Activated T-cell treated with anti-CD3 and anti-CD28 coated beads, Interleukin-2, amount 50 U/mL, for 72 hours (primary cell): ENCODE data around the gene SBNO2. TPM values are rescaled to one million over a fixed set of nuclear protein-coding genes. Genes with fewer than 3 reads are reported as not detected.

Experiments
- ATAC-seq, 2 donors: fragments of 150-1000 bp; cut with Tn5 transposase; replicated peaks in 1 of 2; 2 replicates each; pipeline ENCODE4 v1.10.0; 2021; ENCODE audit warnings: moderate library complexity in 2 of 2, mild to moderate bottlenecking in 1 of 2
- DNase-seq, 2 donors: peaks; one replicate each; pipeline ENCODE4 v3.0.0; 2021 to 2022; ENCODE audit warnings: mixed read lengths in 1 of 2
- H3K27ac Mint-ChIP-seq: one replicate; pipeline ENCODE4 v1.8.0; 2022; ENCODE audit warnings: mild to moderate bottlenecking, moderate library complexity, mixed read lengths
- H3K27me3 Mint-ChIP-seq: one replicate; pipeline ENCODE4 v1.8.0; 2022; ENCODE audit warnings: low read depth, mixed read lengths
- H3K36me3 Mint-ChIP-seq, 2 donors: one replicate each; pipeline ENCODE4 v1.8.0; 2022; ENCODE audit warnings: mixed read lengths in 2 of 2, mild to moderate bottlenecking in 1 of 2; ENCODE audit not compliant: insufficient read depth in 2 of 2
- H3K4me1 Mint-ChIP-seq: one replicate; pipeline ENCODE4 v1.8.0; 2022; ENCODE audit warnings: low read depth, mixed read lengths
- H3K4me3 Mint-ChIP-seq, 2 donors: one replicate each; pipeline ENCODE4 v1.8.0; 2022; ENCODE audit warnings: mild to moderate bottlenecking in 2 of 2, mixed read lengths in 2 of 2, moderate library complexity in 2 of 2
- H3K9me3 Mint-ChIP-seq, 2 donors: one replicate each; pipeline ENCODE4 v1.8.0; 2022; ENCODE audit warnings: mixed read lengths in 2 of 2
- total RNA-seq, 2 donors: library from RNA; stranded (reverse); gene quantifications; one replicate each; pipeline ENCODE4 v1.2.3, GENCODE V29; 2022

SBNO2 gene
- total RNA-seq = 100 to 1,000 TPM; 142 to 146 TPM

- peak; percentile 91 to 99 for DNase-seq
- peaks cover 4% of the 10 kb centered on the region in 2 donors for H3K36me3 Mint-ChIP-seq
- peak; percentile 90 to 92 for ATAC-seq
- no peaks in the 10 kb centered on the region for H3K27me3 Mint-ChIP-seq
- peak within 1 kb of the TSS; percentile 92 to 94 for H3K4me3 Mint-ChIP-seq
- no peaks in the 10 kb centered on the region for H3K9me3 Mint-ChIP-seq
- peaks cover 38% of the 10 kb centered on the region for H3K4me1 Mint-ChIP-seq
- H3K27ac Mint-ChIP-seq = peak within 1 kb of the TSS; percentile 94
Measured at GRCh38 chr19:1173845-1174809, at the start of gene SBNO2. SBNO2 (minus strand) TSS chr19:1174268; CDS start chr19:1154276, 19,992 bp downstream.

GRCh38 chr19:1223018-1223855, 49.2 kb upstream of the SBNO2 start:
- H3K4me1 Mint-ChIP-seq = no peaks in the 10 kb centered on the region
- peak in 1 of 2 donors; percentile 52 for DNase-seq
- ATAC-seq = peak; percentile 39 to 44
- no peaks in the 10 kb centered on the region for H3K27me3 Mint-ChIP-seq
- no peak overlapping the region for H3K4me3 Mint-ChIP-seq
- no peaks in the 10 kb centered on the region for H3K36me3 Mint-ChIP-seq
- H3K27ac Mint-ChIP-seq = no peak overlapping the region
- H3K9me3 Mint-ChIP-seq = no peaks in the 10 kb centered on the region

DNA sequence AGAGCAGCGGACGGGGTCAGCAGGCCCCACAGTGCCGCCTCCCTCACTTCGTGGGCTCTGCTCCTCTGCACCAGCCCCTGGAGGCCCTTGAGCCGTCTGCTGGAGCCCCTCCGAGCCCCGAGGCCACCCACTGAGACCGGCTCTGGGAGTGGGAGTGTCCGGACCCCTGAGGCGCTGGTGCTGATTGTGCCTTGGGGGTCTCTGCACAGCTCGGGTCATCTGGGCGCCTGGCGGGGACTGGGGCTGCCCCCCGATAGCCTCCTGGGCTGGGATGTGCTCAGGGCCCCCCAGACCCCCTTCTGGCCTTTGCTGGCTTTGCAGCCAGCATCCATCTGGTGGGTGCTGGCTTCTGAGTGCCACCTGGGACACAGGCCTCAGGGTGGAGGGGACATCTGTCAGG, 48.3 kb upstream of the SBNO2 start:
- no peaks in the 10 kb centered on the region for H3K36me3 Mint-ChIP-seq
- H3K27ac Mint-ChIP-seq = no peak overlapping the region
- DNase-seq = no peak
- H3K27me3 Mint-ChIP-seq = no peaks in the 10 kb centered on the region
- no peaks in the 10 kb centered on the region for H3K9me3 Mint-ChIP-seq
- H3K4me1 Mint-ChIP-seq = no peaks in the 10 kb centered on the region
- H3K4me3 Mint-ChIP-seq = no peak overlapping the region
- ATAC-seq = no peak

DNA sequence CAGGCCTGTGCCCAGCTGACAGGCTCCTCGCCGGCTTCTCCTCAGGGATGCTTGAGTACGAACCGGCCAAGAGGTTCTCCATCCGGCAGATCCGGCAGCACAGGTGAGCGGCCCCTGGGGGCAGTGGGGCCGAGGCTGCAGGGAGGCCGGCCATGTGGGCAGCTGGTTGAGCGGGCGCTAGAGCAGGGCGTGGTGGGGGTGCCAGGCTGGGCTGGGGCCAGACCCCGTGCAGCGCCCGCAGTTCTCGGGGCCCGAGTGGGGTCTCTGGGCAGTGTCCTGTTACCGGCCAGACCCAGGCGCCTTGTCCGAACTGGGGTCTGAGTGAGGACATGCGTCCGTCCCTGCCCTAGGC, 47.8 kb upstream of the SBNO2 start:
- Mint-ChIP-seq H3K36me3 (no peaks in the 10 kb centered on the region), H3K9me3 (no peaks in the 10 kb centered on the region), H3K4me1 (no peaks in the 10 kb centered on the region), H3K4me3 (no peak overlapping the region), H3K27me3 (no peaks in the 10 kb centered on the region), H3K27ac (no peak overlapping the region)
- ATAC-seq (no peak), DNase-seq (no peak)

GRCh38 chr19:1220976-1221903, 47.2 kb upstream of the SBNO2 start:
- Mint-ChIP-seq H3K4me1 (no peaks in the 10 kb centered on the region), H3K36me3 (no peaks in the 10 kb centered on the region), H3K27me3 (no peaks in the 10 kb centered on the region), H3K27ac (no peak overlapping the region), H3K9me3 (no peaks in the 10 kb centered on the region), H3K4me3 (no peak overlapping the region)
- ATAC-seq (no peak), DNase-seq (no peak)

- Mint-ChIP-seq H3K27me3 (no peaks in the 10 kb centered on the region), H3K4me1 (no peaks in the 10 kb centered on the region), H3K36me3 (no peaks in the 10 kb centered on the region), H3K9me3 (no peaks in the 10 kb centered on the region), H3K4me3 (no peak overlapping the region), H3K27ac (no peak overlapping the region)
- DNase-seq (no peak), ATAC-seq (no peak)
Measured at GRCh38 chr19:1220477-1220930, 46.4 kb upstream of the SBNO2 start.

GRCh38 chr19:1219786-1220476, 45.9 kb upstream of the SBNO2 start:
- Mint-ChIP-seq H3K4me3 (no peak overlapping the region), H3K36me3 (no peaks in the 10 kb centered on the region), H3K27me3 (no peaks in the 10 kb centered on the region), H3K4me1 (no peaks in the 10 kb centered on the region), H3K27ac (no peak overlapping the region), H3K9me3 (no peaks in the 10 kb centered on the region)
- DNase-seq (no peak), ATAC-seq (no peak)

GRCh38 chr19:1218751-1219567, 44.9 kb upstream of the SBNO2 start:
- no peaks in the 10 kb centered on the region for H3K27me3 Mint-ChIP-seq
- no peaks in the 10 kb centered on the region for H3K9me3 Mint-ChIP-seq
- no peak for DNase-seq
- H3K4me1 Mint-ChIP-seq = peaks cover 6% of the 10 kb centered on the region
- no peak overlapping the region for H3K27ac Mint-ChIP-seq
- no peak for ATAC-seq
- no peak overlapping the region for H3K4me3 Mint-ChIP-seq
- H3K36me3 Mint-ChIP-seq = no peaks in the 10 kb centered on the region

DNA sequence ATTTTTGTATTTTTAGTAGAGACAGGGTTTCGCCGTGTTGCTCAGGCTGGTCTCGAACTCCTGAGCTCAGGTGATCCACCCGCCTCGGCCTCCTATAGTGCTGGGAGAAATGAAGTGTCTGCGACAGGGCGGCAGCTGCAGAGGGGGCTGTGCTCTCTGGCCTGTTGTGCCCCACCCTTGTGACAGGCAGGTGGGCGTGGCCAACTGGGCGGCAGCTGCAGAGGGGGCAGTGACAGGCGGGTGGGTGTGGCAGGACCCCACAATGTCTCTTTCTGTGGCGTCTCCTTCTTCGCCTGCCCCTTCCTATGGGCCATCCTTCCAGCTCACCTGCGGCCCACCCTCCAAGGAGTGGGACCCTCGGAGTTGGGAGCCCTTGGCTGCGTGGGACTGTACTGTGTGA, 43.3 kb upstream of the SBNO2 start:
- H3K4me3 Mint-ChIP-seq = no peak overlapping the region
- no peak overlapping the region for H3K27ac Mint-ChIP-seq
- ATAC-seq = no peak
- no peaks in the 10 kb centered on the region for H3K9me3 Mint-ChIP-seq
- H3K36me3 Mint-ChIP-seq = peaks cover 4 to 8% of the 10 kb centered on the region in 2 donors
- H3K4me1 Mint-ChIP-seq = peaks cover 17% of the 10 kb centered on the region
- DNase-seq = no peak
- no peaks in the 10 kb centered on the region for H3K27me3 Mint-ChIP-seq

- peaks cover 18% of the 10 kb centered on the region for H3K4me1 Mint-ChIP-seq
- no peak overlapping the region for H3K4me3 Mint-ChIP-seq
- H3K27ac Mint-ChIP-seq = peak overlapping the region; percentile 44
- DNase-seq = no peak
- H3K27me3 Mint-ChIP-seq = no peaks in the 10 kb centered on the region
- no peaks in the 10 kb centered on the region for H3K9me3 Mint-ChIP-seq
- H3K36me3 Mint-ChIP-seq = peaks cover 4 to 9% of the 10 kb centered on the region in 2 donors
- no peak for ATAC-seq
Measured at GRCh38 chr19:1216756-1217155, 42.7 kb upstream of the SBNO2 start.

DNA sequence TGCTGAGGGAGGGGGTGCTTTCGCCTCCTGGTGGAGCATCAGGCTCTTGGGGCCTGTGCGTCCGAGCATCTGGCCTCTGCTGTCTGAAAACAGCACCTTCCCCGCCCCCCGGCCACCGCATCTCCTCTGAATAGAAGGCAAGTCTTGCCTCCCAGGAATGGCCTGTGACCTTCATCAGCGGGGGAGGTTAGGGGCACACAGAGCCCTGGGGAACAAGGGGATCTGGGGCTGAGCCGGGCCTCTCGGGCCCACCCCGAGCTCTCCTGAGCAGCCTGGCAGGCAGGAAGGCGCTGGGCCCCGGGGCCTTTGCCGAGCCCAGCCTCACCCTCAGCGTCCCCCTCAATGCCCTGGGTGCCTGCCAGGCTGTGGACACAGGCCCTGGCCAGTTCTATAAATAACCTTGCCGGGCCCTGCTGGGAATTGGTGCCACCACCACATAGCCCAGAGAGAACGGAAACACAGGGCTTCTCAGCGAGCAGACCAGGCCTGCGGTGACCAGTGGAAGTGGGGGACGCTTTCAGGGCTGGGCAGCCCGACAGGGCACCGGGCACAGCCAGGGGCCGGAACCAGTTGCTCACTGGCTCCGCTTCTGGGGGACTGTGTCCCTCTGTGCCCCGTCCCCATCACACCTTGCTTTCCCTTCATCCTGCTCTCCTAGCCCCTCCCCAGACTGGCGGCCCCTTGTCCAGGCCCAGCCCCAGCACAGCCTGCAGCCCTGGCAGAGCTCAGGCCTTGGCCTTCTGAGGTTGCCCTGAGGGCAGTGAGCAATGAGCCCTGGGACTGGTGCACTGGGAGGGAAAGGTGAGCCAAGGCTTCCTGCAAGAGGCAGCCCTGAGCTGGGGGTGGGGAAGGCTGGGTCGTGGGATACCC, 41.0 kb upstream of the SBNO2 start:
- peak overlapping the region; percentile 28 for H3K27ac Mint-ChIP-seq
- DNase-seq = no peak
- H3K4me3 Mint-ChIP-seq = no peak overlapping the region
- ATAC-seq = no peak
- H3K4me1 Mint-ChIP-seq = peaks cover 32% of the 10 kb centered on the region
- H3K27me3 Mint-ChIP-seq = no peaks in the 10 kb centered on the region
- H3K36me3 Mint-ChIP-seq = peaks cover 4 to 12% of the 10 kb centered on the region in 2 donors
- H3K9me3 Mint-ChIP-seq = no peaks in the 10 kb centered on the region
